ENCODE measurements around the gene FILIP1. TPM values are rescaled to one million over a fixed set of nuclear protein-coding genes. Genes with fewer than 3 reads are reported as not detected.

The FILIP1 gene
- total RNA-seq, 2 donors from 2014 or later, result 3.0 to 6.5 TPM

DNA sequence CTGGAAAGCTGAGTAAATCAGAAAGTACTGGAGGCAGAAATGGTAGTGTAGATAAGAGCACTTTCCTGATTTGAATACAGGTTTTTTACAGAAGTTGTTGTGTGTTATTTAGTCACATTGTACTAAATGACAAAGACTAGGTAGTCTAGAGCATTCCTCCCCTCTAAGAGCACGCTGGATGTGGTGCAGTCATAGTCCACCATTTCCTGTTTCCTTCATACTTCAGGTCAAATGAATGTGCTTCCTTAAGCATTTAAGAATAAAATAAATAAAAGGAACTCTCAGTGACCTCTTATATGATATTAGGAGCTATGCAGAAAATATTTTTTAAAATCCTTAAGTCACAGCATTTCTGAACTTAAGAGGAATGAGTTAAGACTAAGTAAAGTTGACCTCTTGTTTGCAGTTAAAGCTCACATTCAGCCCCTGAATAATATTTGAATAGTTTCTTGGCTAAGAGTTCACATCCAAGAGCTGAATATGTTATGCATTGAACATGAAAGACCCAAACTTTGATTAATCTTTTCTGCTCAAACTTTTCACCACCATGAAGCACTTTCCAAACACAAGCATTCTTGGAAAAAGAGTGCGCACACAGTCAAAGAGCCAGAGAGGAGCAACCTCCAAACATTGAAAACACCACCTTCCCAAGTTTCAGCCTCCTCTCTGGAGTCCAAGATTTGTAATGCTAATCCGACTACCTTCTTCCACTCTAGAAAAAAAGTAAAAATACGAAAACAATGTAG lies 155.6 kb downstream of the FILIP1 start:
- intact Hi-C loops (cut with DNase I), result no loop called here
- TF ChIP-seq POLR2A (IDR thresholded peaks at IDR 0.05) (no peak), CTCF (IDR thresholded peaks at IDR 0.05) (no peak)
- Histone ChIP-seq H3K27me3 (no peaks in the 10 kb centered on the region), H3K4me3 (no peak overlapping the region), H3K4me1 (no peaks in the 10 kb centered on the region), H3K27ac (no peak overlapping the region), H3K9me3 (no peaks in the 10 kb centered on the region), H3K36me3 (replicated peaks in 1 of 2; ENCODE audit: insufficient read depth in 1 of 2, low read depth in 2 of 2) (no peaks in the 10 kb centered on the region)
- 63 to 82% methylated on average over 4 of the region's 4 CpGs for WGBS, 2 donors
- ATAC-seq (no peak), DNase-seq (no peak)

- TF ChIP-seq POLR2A (IDR thresholded peaks at IDR 0.05), result no peak
- TF ChIP-seq CTCF (IDR thresholded peaks at IDR 0.05), result no peak
- DNase-seq, result no peak
- Histone ChIP-seq H3K27me3 (no peaks in the 10 kb centered on the region), H3K36me3 (replicated peaks in 1 of 2; ENCODE audit: insufficient read depth in 1 of 2, low read depth in 2 of 2) (no peaks in the 10 kb centered on the region), H3K27ac (no peak overlapping the region), H3K9me3 (no peaks in the 10 kb centered on the region), H3K4me1 (no peaks in the 10 kb centered on the region), H3K4me3 (no peak overlapping the region)
- intact Hi-C loops (cut with DNase I), result no loop called here
- no peak for ATAC-seq
- WGBS, 2 donors, result 70 to 74% methylated on average over 4 of the region's 4 CpGs
Observed at GRCh38 chr6:75334266-75335040, 159.1 kb downstream of the FILIP1 start.

- Histone ChIP-seq H3K36me3 (replicated peaks in 1 of 2; ENCODE audit: insufficient read depth in 1 of 2, low read depth in 2 of 2) (no peaks in the 10 kb centered on the region), H3K9me3 (no peaks in the 10 kb centered on the region), H3K4me3 (no peak overlapping the region), H3K27me3 (no peaks in the 10 kb centered on the region), H3K27ac (no peak overlapping the region), H3K4me1 (no peaks in the 10 kb centered on the region)
- no peak for TF ChIP-seq POLR2A (IDR thresholded peaks at IDR 0.05)
- TF ChIP-seq CTCF (IDR thresholded peaks at IDR 0.05), result no peak
- WGBS, 2 donors, result 31 to 36% methylated on average over 2 of the region's 2 CpGs
- intact Hi-C loops (cut with DNase I), result no loop called here
- DNase-seq (no peak), ATAC-seq (no peak)
Observed at GRCh38 chr6:75333676-75334200, 159.9 kb downstream of the FILIP1 start.

DNA sequence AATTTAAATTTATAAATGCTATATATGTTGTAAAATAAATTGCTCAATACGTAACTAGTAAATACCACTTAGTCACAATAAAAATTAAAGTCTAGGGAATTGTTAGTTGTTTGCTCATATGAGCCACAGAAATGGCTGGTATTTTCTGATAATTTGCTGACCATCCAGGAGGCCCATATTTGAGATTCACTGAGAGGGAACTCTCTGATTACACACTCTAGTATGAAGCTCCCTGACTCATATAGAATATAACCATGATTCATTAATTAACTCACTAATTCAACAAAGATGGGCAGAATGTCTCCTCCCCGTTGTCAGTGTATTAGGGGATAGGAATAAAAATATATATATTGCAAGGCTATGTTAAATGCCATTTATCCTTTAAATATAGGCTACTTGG lies 162.4 kb downstream of the FILIP1 start:
- H3K27me3 ChIP-seq, result no peaks in the 10 kb centered on the region
- ATAC-seq (no peak), DNase-seq (no peak)
- no peaks in the 10 kb centered on the region for H3K9me3 ChIP-seq
- no peak overlapping the region for H3K27ac ChIP-seq
- no peaks in the 10 kb centered on the region for H3K36me3 ChIP-seq (replicated peaks in 1 of 2; ENCODE audit: insufficient read depth in 1 of 2, low read depth in 2 of 2)
- no peaks in the 10 kb centered on the region for H3K4me1 ChIP-seq
- no peak for TF ChIP-seq CTCF (IDR thresholded peaks at IDR 0.05)
- no peak for TF ChIP-seq POLR2A (IDR thresholded peaks at IDR 0.05)
- WGBS, 2 donors, result 87 to 96% methylated on average over 2 of the region's 2 CpGs
- no peak overlapping the region for H3K4me3 ChIP-seq
- intact Hi-C loops (cut with DNase I), result no loop called here

Data from body of pancreas (tissue), 4 donors.